HG03066 (cell line): ENCODE data around the gene PDZRN4.
"Not testable (repeated sequence)": the region's sequence is repeated elsewhere in the genome, so short reads cannot be mapped to it uniquely, and the experiment has no call there.

ENCODE experiments used
- ATAC-seq: cut with Tn5 transposase; IDR thresholded peaks from one replicate; pipeline ENCODE4 v1.9.1; 2021; ENCODE audit warnings: low read depth; ENCODE audit not compliant: unreplicated experiment

Gene PDZRN4

GRCh38 chr12:41545761-41546160, 357.6 kb downstream of the PDZRN4 start:
- no peak for ATAC-seq

GRCh38 chr12:41547071-41547470, 359.0 kb downstream of the PDZRN4 start:
- ATAC-seq = not testable (repeated sequence)

GRCh38 chr12:41548926-41549325, 360.8 kb downstream of the PDZRN4 start:
- no peak for ATAC-seq

GRCh38 chr12:41552588-41552987, 364.5 kb downstream of the PDZRN4 start:
- ATAC-seq = no peak

GRCh38 chr12:41556176-41556575, 368.1 kb downstream of the PDZRN4 start:
- no peak for ATAC-seq

GRCh38 chr12:41557344-41557743, 369.2 kb downstream of the PDZRN4 start:
- ATAC-seq = no peak

- ATAC-seq = no peak
Observed at GRCh38 chr12:41558671-41559070, 370.6 kb downstream of the PDZRN4 start.

GRCh38 chr12:41563051-41563450, 374.9 kb downstream of the PDZRN4 start:
- no peak for ATAC-seq

- ATAC-seq = no peak
Observed at GRCh38 chr12:41564816-41565215, 376.7 kb downstream of the PDZRN4 start.

GRCh38 chr12:41566703-41567102, 378.6 kb downstream of the PDZRN4 start:
- no peak for ATAC-seq

GRCh38 chr12:41573445-41573844, 385.3 kb downstream of the PDZRN4 start:
- no peak for ATAC-seq

- ATAC-seq = no peak
Observed at GRCh38 chr12:41576925-41577324, 388.8 kb downstream of the PDZRN4 start.

GRCh38 chr12:41577995-41578394, 389.9 kb downstream of the PDZRN4 start:
- no peak for ATAC-seq

GRCh38 chr12:41585784-41586183, 397.7 kb downstream of the PDZRN4 start:
- no peak for ATAC-seq

- no peak for ATAC-seq
Observed at GRCh38 chr12:41587574-41587973, 399.5 kb downstream of the PDZRN4 start.

- no peak for ATAC-seq
Observed at GRCh38 chr12:41589878-41590277, 401.8 kb downstream of the PDZRN4 start.

- no peak for ATAC-seq
Observed at GRCh38 chr12:41596190-41596589, 408.1 kb downstream of the PDZRN4 start.

- ATAC-seq = no peak
Observed at GRCh38 chr12:41604830-41605229, 416.7 kb downstream of the PDZRN4 start.

GRCh38 chr12:41605545-41606305, 417.6 kb downstream of the PDZRN4 start:
- no peak for ATAC-seq

GRCh38 chr12:41606468-41607445, 418.6 kb downstream of the PDZRN4 start:
- no peak for ATAC-seq

- ATAC-seq = no peak
Observed at GRCh38 chr12:41612892-41613557, 424.9 kb downstream of the PDZRN4 start.
